Ishikawa (cell line): Measurements from ENCODE around the gene SLC7A1.

ENCODE experiments used
- CEBPB ChIP-seq: IDR thresholded peaks from 2 replicates; pipeline ENCODE4 v1.6.1; 2012
- CREB1 ChIP-seq: IDR thresholded peaks from 2 replicates; pipeline ENCODE4 v1.6.1; 2012; ENCODE audit warnings: low read depth
- EGR1 ChIP-seq: IDR thresholded peaks from 2 replicates; pipeline ENCODE4 v1.6.1; 2012
- EP300 ChIP-seq: IDR thresholded peaks from 2 replicates; pipeline ENCODE4 v1.6.1; 2012; ENCODE audit warnings: borderline replicate concordance
- FOXM1 ChIP-seq: IDR thresholded peaks from 2 replicates; pipeline ENCODE4 v1.6.1; 2012; ENCODE audit warnings: low read depth, borderline replicate concordance
- NFIC ChIP-seq: IDR thresholded peaks from 2 replicates; pipeline ENCODE4 v1.6.1; 2012
- RAD21 ChIP-seq: IDR thresholded peaks from 2 replicates; pipeline ENCODE4 v1.6.1; 2012; ENCODE audit warnings: low read depth
- TAF1 ChIP-seq: IDR thresholded peaks from 2 replicates; pipeline ENCODE4 v1.6.1; 2012; ENCODE audit warnings: low read depth, mild to moderate bottlenecking
- TCF12 ChIP-seq: IDR thresholded peaks from 2 replicates; pipeline ENCODE4 v1.6.1; 2012; ENCODE audit warnings: low read depth
- TEAD4 ChIP-seq: IDR thresholded peaks from 2 replicates; pipeline ENCODE4 v1.6.1; 2012
- YY1 ChIP-seq: IDR thresholded peaks from 2 replicates; pipeline ENCODE4 v1.6.1; 2012; ENCODE audit warnings: low read depth
- ZBTB7A ChIP-seq: IDR thresholded peaks from 2 replicates; pipeline ENCODE4 v1.6.1; 2012; ENCODE audit warnings: low read depth
- TF ChIP-seq, protein P1 (sequence below): IDR thresholded peaks from 2 replicates; pipeline ENCODE4 v1.6.1; 2012
- TF ChIP-seq, protein P2 (sequence below): IDR thresholded peaks from 2 replicates; pipeline ENCODE4 v1.6.1; 2012
- TF ChIP-seq, protein P3 (sequence below): IDR thresholded peaks from 2 replicates; pipeline ENCODE4 v1.6.1; 2012; ENCODE audit warnings: low read depth, mild to moderate bottlenecking

The SLC7A1 gene

DNA sequence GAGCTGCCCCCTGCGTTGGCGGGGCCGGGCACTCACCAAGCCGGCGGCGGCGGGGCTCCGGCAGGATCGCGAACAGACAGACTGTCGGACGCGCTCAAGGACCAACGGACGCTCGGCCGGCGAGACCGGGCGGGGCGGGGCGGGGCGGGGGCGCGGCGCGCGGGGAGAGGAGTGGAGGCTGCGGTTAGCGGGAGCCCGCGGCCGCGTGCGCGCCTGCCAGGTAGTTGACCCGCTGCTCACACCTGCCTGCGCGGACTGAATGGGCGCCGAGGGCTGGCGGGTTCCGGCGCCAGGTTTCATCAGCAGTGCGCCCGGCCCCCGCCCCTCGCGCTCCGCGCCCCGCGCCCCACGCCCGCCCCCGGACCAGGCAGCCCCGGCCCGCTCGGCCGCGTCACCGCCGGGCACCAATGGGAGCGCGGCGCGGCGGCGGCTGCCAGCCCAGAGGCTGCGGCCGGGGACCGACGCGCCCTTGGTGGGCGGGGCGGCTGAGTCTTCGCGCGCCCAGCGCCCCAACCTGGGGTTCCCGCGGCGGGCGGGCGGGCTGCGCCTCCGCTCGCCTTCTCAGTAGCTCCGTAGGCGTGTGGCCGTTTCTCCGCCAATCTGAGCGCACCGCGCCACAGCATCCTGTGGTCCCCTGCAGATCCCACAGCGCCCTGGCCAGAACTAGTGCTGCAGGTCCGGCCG, at the start of gene SLC7A1:
SLC7A1 (minus strand) TSS at position 309 of the 684 bp plus-strand sequence. CDS start 59,500 bp downstream, outside the sequence.
- TF ChIP-seq NFIC = no peak
- TF ChIP-seq TEAD4 = no peak
- TF ChIP-seq, protein P1, sequence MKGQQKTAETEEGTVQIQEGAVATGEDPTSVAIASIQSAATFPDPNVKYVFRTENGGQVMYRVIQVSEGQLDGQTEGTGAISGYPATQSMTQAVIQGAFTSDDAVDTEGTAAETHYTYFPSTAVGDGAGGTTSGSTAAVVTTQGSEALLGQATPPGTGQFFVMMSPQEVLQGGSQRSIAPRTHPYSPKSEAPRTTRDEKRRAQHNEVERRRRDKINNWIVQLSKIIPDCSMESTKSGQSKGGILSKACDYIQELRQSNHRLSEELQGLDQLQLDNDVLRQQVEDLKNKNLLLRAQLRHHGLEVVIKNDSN = no peak
- TF ChIP-seq RAD21 = no peak
- TF ChIP-seq ZBTB7A = 0 out of 2 replicates have a peak, but pooled peaks have one; percentile 6
- TF ChIP-seq, protein P2, sequence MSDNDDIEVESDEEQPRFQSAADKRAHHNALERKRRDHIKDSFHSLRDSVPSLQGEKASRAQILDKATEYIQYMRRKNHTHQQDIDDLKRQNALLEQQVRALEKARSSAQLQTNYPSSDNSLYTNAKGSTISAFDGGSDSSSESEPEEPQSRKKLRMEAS = peak; percentile 37
- TF ChIP-seq FOXM1 = no peak
- TF ChIP-seq CEBPB = no peak
- TF ChIP-seq YY1 = no peak
- no peak for TF ChIP-seq EGR1
- TF ChIP-seq, protein P3, sequence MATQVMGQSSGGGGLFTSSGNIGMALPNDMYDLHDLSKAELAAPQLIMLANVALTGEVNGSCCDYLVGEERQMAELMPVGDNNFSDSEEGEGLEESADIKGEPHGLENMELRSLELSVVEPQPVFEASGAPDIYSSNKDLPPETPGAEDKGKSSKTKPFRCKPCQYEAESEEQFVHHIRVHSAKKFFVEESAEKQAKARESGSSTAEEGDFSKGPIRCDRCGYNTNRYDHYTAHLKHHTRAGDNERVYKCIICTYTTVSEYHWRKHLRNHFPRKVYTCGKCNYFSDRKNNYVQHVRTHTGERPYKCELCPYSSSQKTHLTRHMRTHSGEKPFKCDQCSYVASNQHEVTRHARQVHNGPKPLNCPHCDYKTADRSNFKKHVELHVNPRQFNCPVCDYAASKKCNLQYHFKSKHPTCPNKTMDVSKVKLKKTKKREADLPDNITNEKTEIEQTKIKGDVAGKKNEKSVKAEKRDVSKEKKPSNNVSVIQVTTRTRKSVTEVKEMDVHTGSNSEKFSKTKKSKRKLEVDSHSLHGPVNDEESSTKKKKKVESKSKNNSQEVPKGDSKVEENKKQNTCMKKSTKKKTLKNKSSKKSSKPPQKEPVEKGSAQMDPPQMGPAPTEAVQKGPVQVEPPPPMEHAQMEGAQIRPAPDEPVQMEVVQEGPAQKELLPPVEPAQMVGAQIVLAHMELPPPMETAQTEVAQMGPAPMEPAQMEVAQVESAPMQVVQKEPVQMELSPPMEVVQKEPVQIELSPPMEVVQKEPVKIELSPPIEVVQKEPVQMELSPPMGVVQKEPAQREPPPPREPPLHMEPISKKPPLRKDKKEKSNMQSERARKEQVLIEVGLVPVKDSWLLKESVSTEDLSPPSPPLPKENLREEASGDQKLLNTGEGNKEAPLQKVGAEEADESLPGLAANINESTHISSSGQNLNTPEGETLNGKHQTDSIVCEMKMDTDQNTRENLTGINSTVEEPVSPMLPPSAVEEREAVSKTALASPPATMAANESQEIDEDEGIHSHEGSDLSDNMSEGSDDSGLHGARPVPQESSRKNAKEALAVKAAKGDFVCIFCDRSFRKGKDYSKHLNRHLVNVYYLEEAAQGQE = no peak
- 0 out of 2 replicates have a peak, but pooled peaks have one; percentile 52 for TF ChIP-seq TAF1
- no peak for TF ChIP-seq TCF12

DNA sequence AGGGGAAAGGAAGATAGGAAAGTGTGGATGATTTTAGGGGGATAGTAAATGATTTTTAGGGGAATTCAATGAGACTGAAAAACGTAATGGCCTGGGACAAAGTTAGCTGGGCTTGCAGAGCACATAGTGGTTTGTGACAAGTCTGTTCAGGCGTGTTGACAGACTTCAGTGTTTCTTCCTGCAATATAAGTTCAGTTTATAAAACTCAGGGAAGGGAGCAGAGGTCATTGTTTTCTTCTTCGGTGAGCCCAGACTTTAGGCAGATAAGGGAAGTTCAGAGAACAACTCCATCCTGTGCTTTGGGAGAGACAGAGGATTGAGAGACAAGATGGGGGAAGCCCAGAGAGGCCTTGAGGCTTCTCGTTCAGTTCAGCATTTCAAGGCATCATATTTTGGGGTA, 45.2 kb upstream of the SLC7A1 start:
- no peak for TF ChIP-seq NFIC
- TF ChIP-seq, protein P1 = no peak
- TF ChIP-seq EGR1 = no peak
- TF ChIP-seq TAF1 = no peak
- TF ChIP-seq RAD21 = no peak
- TF ChIP-seq, protein P3 = no peak
- TF ChIP-seq CREB1 = no peak
- TF ChIP-seq CEBPB = no peak
- TF ChIP-seq TCF12 = no peak
- TF ChIP-seq FOXM1 = no peak
- TF ChIP-seq EP300 = no peak
- TF ChIP-seq, protein P2 = no peak
- no peak for TF ChIP-seq ZBTB7A
- no peak for TF ChIP-seq TEAD4

DNA sequence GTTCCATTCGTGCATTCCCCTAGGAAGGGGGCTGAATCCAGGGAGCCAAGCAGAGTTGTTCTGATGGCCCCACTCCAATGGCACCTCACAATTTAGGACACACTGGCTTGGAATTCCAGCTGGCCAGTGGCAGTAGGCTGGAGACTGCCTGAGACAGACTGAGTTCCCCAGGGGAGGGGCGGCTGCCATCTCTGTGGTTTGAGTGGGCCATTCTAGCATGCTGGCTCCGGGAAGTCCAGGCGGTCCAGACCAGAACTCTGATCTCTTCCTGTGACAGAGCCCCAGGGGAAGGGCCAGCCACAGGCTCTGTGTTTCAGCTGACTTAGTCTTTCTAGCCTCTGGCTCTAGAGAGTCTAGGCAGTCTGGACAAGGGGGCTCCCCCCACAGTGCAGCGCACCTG, 29.5 kb upstream of the SLC7A1 start:
- TF ChIP-seq TAF1 (no peak), TCF12 (no peak), NFIC (no peak), EGR1 (no peak), CEBPB (no peak), RAD21 (no peak), TEAD4 (no peak), FOXM1 (no peak), YY1 (no peak), CREB1 (no peak)
- TF ChIP-seq, protein P1 = no peak
- TF ChIP-seq, protein P3 = no peak

DNA sequence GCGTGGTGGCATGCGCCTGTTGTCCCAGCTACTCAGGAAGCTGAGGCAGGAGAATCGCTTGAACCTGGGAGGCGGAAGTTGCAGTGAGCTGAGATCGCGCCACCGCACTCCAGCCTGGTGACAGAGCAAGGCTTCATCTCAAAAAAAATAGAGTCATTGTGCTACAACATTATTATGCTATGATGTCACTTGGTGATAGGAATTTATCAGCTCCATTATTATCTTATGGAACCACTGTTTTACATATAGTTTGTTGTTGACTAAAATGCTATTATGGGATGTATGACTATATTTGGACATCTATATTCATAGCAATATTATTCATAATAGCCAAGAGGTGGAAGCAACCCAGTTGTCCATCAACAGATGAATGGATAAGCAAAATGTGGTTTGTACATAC, 26.4 kb upstream of the SLC7A1 start:
- TF ChIP-seq EP300 (no peak), EGR1 (no peak), FOXM1 (no peak), NFIC (no peak), TAF1 (no peak), ZBTB7A (no peak), RAD21 (no peak)
- TF ChIP-seq, protein P1 = no peak
- TF ChIP-seq, protein P2 = no peak
- TF ChIP-seq, protein P3 = no peak
